Activated CD4-positive, alpha-beta T cell treated with anti-CD3 and anti-CD28 coated beads, Interleukin-2, amount 10 ng/mL, durations not matched to agents 7 days and 5 days (primary cell): ENCODE data around the gene HAL. TPM values are rescaled to one million over a fixed set of nuclear protein-coding genes. Genes with fewer than 3 reads are reported as not detected.

ENCODE experiments used
- CTCF ChIA-PET: fragments of 350-600 bp; sonication (Branson Sonifier 250); formaldehyde crosslinking; loops from one replicate; lab custom pipeline; 2021; ENCODE audit warnings: antibody characterized with exemption; lab: Charles Lee
- POLR2A ChIA-PET: fragments of 350-600 bp; sonication (Branson Sonifier 250); formaldehyde crosslinking; loops from one replicate; lab custom pipeline; 2021; ENCODE audit warnings: antibody characterized with exemption; lab: Charles Lee
- DNase-seq: peaks from one replicate; pipeline ENCODE4 v3.0.0-alpha.2; 2020
- H3K27ac Mint-ChIP-seq: one replicate; pipeline ENCODE4 v1.8.0; 2021; ENCODE audit warnings: mild to moderate bottlenecking, moderate library complexity, mixed read lengths
- H3K27me3 Mint-ChIP-seq: one replicate; pipeline ENCODE4 v1.8.0; 2021; ENCODE audit warnings: mixed read lengths
- H3K36me3 Mint-ChIP-seq: one replicate; pipeline ENCODE4 v1.8.0; 2021; ENCODE audit warnings: low read depth, mixed read lengths
- H3K4me1 Mint-ChIP-seq: one replicate; pipeline ENCODE4 v1.8.0; 2021; ENCODE audit warnings: mixed read lengths
- H3K4me3 Mint-ChIP-seq: one replicate; pipeline ENCODE4 v1.8.0; 2021; ENCODE audit warnings: mild to moderate bottlenecking, moderate library complexity, mixed read lengths
- H3K9me3 Mint-ChIP-seq: one replicate; pipeline ENCODE4 v1.8.0; 2021; ENCODE audit warnings: mixed read lengths
- total RNA-seq, 2 experiments: library from RNA; stranded (reverse); gene quantifications; one replicate each; pipeline ENCODE4 v1.2.3, GENCODE V29; 2021

The HAL gene
- total RNA-seq, 2 experiments from 2014 or later, result 0.44 to 0.69 TPM

- peaks cover 25% of the 10 kb centered on the region for H3K4me1 Mint-ChIP-seq
- CTCF ChIA-PET, result interaction anchor here (1.3 kb wide), 1 partner anchor 21 kb away, joined by 5 read pairs; no protein-coding TSS in a partner anchor
- H3K36me3 Mint-ChIP-seq, result peaks cover 5% of the 10 kb centered on the region
- no peak overlapping the region for H3K4me3 Mint-ChIP-seq
- POLR2A ChIA-PET, result no interaction called here
- H3K9me3 Mint-ChIP-seq, result no peaks in the 10 kb centered on the region
- H3K27me3 Mint-ChIP-seq, result no peaks in the 10 kb centered on the region
- H3K27ac Mint-ChIP-seq, result no peak overlapping the region
- no peak for DNase-seq
Observed at GRCh38 chr12:96033549-96034389, 37.6 kb upstream of the HAL start.

GRCh38 chr12:96029826-96030225 is 33.7 kb upstream of the HAL start:
- no peak overlapping the region for H3K27ac Mint-ChIP-seq

GRCh38 chr12:96028538-96028937 is 32.4 kb upstream of the HAL start:
- Mint-ChIP-seq H3K27me3 (no peaks in the 10 kb centered on the region), H3K4me3 (no peak overlapping the region), H3K4me1 (peaks cover 26% of the 10 kb centered on the region), H3K9me3 (no peaks in the 10 kb centered on the region), H3K27ac (no peak overlapping the region), H3K36me3 (peaks cover 18% of the 10 kb centered on the region)
- DNase-seq, result no peak
- ChIA-PET POLR2A (no interaction called here), CTCF (no interaction called here)

More at GRCh38 chr12:96029826-96030225, 33.7 kb upstream of the HAL start:
- Mint-ChIP-seq H3K4me3 (no peak overlapping the region), H3K27me3 (no peaks in the 10 kb centered on the region), H3K4me1 (peaks cover 30% of the 10 kb centered on the region), H3K36me3 (peaks cover 18% of the 10 kb centered on the region), H3K9me3 (no peaks in the 10 kb centered on the region)
- POLR2A ChIA-PET, result no interaction called here
- no peak for DNase-seq
- CTCF ChIA-PET, result no interaction called here

GRCh38 chr12:96026331-96026730 is 30.2 kb upstream of the HAL start:
- Mint-ChIP-seq H3K4me1 (peaks cover 20% of the 10 kb centered on the region), H3K9me3 (no peaks in the 10 kb centered on the region), H3K27ac (no peak overlapping the region), H3K36me3 (peaks cover 23% of the 10 kb centered on the region), H3K27me3 (no peaks in the 10 kb centered on the region), H3K4me3 (no peak overlapping the region)
- DNase-seq, result no peak
- ChIA-PET CTCF (no interaction called here), POLR2A (no interaction called here)

DNA sequence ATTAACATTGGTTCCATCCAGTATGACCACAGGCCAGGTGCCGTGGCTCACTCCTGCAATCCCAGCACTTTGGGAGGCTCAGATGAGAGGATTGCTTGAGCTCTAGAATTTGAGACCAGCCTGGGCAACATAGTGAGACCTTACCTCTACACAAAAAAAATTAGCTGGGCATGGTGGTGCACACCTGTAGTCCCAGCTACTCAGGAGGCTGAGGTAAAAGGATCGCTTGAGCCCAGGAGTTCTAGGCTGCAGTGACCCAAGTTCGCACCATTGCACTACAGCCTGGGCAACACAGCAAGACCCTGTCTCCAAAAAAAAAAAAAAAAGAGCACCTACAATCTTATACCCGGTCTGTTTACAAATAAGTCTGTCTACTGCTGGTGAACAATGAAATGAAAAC is 29.4 kb upstream of the HAL start:
- ChIA-PET CTCF (no interaction called here), POLR2A (no interaction called here)
- H3K9me3 Mint-ChIP-seq, result no peaks in the 10 kb centered on the region
- H3K4me1 Mint-ChIP-seq, result peaks cover 18% of the 10 kb centered on the region
- no peak for DNase-seq
- no peak overlapping the region for H3K4me3 Mint-ChIP-seq
- peaks cover 24% of the 10 kb centered on the region for H3K36me3 Mint-ChIP-seq
- H3K27ac Mint-ChIP-seq, result no peak overlapping the region
- no peaks in the 10 kb centered on the region for H3K27me3 Mint-ChIP-seq

DNA sequence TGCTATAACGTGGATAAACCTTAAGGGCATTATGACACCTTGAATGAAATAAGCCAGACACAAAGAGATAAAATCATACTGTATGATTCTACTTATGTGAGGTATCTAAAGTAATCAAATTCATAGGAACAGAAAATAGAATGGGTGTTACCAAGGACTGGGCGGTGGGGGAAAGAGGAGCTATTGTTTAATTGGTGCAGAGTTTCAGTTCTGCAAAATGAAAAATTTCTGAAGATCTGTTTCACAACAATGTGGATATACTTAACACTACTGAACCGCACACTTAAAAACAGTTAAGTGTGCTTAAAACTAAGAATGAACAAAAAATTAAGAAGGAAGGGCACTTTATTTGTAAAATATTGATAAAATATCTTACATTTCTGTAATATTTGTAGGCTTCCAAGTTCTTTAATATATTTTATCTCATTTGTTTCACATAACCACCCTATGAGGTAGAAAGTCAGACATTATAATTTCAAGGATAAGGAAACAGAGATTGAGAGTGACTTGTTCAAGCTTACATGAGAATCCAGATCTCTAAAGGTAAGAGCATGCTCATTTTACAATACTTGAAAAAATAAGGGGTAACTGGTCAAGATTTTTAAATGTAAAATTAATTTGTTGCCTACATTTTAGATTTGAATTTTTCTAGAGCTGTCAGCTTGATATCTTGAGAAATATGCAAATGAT is 24.3 kb upstream of the HAL start:
- H3K36me3 Mint-ChIP-seq, result peaks cover 21% of the 10 kb centered on the region
- POLR2A ChIA-PET, result no interaction called here
- no peak overlapping the region for H3K27ac Mint-ChIP-seq
- no peaks in the 10 kb centered on the region for H3K27me3 Mint-ChIP-seq
- no peaks in the 10 kb centered on the region for H3K9me3 Mint-ChIP-seq
- no peak for DNase-seq
- CTCF ChIA-PET, result no interaction called here
- H3K4me3 Mint-ChIP-seq, result no peak overlapping the region
- peaks cover 3% of the 10 kb centered on the region for H3K4me1 Mint-ChIP-seq

GRCh38 chr12:96015672-96016071 is 19.5 kb upstream of the HAL start:
- H3K4me1 Mint-ChIP-seq, result no peaks in the 10 kb centered on the region
- no peak overlapping the region for H3K4me3 Mint-ChIP-seq
- peaks cover 26% of the 10 kb centered on the region for H3K36me3 Mint-ChIP-seq
- ChIA-PET CTCF (no interaction called here), POLR2A (interaction anchor here (0.9 kb wide), 1 partner anchor 21 kb away, joined by 9 read pairs; no protein-coding TSS in a partner anchor)
- no peak for DNase-seq
- no peaks in the 10 kb centered on the region for H3K9me3 Mint-ChIP-seq
- H3K27ac Mint-ChIP-seq, result no peak overlapping the region
- H3K27me3 Mint-ChIP-seq, result no peaks in the 10 kb centered on the region

GRCh38 chr12:96014943-96015599 is 18.9 kb upstream of the HAL start:
- no peak for DNase-seq
- POLR2A ChIA-PET, result no interaction called here
- Mint-ChIP-seq H3K4me1 (no peaks in the 10 kb centered on the region), H3K27me3 (no peaks in the 10 kb centered on the region), H3K27ac (no peak overlapping the region), H3K4me3 (no peak overlapping the region), H3K9me3 (no peaks in the 10 kb centered on the region), H3K36me3 (peaks cover 29% of the 10 kb centered on the region)
- CTCF ChIA-PET, result interaction anchor here (1.7 kb wide), 1 partner anchor 17 kb away, joined by 4 read pairs; no protein-coding TSS in a partner anchor

- ChIA-PET CTCF (interaction anchor here (1.3 kb wide), 1 partner anchor 18 kb away, joined by 4 read pairs; no protein-coding TSS in a partner anchor), POLR2A (no interaction called here)
- Mint-ChIP-seq H3K27ac (no peak overlapping the region), H3K4me3 (no peak overlapping the region), H3K36me3 (peaks cover 33% of the 10 kb centered on the region), H3K9me3 (no peaks in the 10 kb centered on the region), H3K4me1 (no peaks in the 10 kb centered on the region), H3K27me3 (no peaks in the 10 kb centered on the region)
- DNase-seq, result no peak
Observed at GRCh38 chr12:96007729-96008128, 11.6 kb upstream of the HAL start.

DNA sequence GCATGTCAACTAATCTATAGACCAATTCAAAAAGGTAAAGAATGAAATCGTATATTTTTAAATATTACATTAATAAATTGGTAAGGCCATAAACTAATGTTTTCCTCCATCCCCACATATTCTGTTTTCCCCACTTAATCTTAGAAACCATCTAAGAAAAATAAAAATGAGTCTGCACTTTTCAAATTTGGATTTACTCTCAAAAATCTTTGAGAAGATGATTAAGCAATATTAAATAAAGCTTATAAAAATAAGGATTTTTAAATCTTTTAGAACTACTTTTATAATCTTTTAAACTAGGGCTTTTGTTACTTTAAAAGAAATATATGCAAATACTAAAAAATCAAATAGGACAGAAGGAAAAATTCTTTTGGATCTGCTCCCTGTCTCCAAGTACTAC is 10.6 kb upstream of the HAL start:
- DNase-seq, result no peak
- Mint-ChIP-seq H3K27me3 (no peaks in the 10 kb centered on the region), H3K9me3 (no peaks in the 10 kb centered on the region), H3K4me1 (no peaks in the 10 kb centered on the region), H3K27ac (no peak overlapping the region), H3K36me3 (peaks cover 28% of the 10 kb centered on the region), H3K4me3 (no peak overlapping the region)
- POLR2A ChIA-PET, result no interaction called here
- CTCF ChIA-PET, result interaction anchor here (1.2 kb wide), 1 partner anchor 47 kb away, joined by 3 read pairs; no protein-coding TSS in a partner anchor

GRCh38 chr12:96000858-96001257 is 4.7 kb upstream of the HAL start:
- Mint-ChIP-seq H3K36me3 (peaks cover 13% of the 10 kb centered on the region), H3K4me1 (peaks cover 11% of the 10 kb centered on the region), H3K27ac (no peak overlapping the region), H3K9me3 (no peaks in the 10 kb centered on the region), H3K4me3 (no peak overlapping the region), H3K27me3 (no peaks in the 10 kb centered on the region)
- ChIA-PET POLR2A (no interaction called here), CTCF (interaction anchor here (0.9 to 1.5 kb wide), 2 partner anchors 38 to 57 kb away, joined by 3 to 4 read pairs; partner anchors contain the start of gene AMDHD1)
- DNase-seq, result no peak

GRCh38 chr12:95999484-95999883 is 3.3 kb upstream of the HAL start:
- ChIA-PET CTCF (interaction anchor here (0.7 to 2.2 kb wide), 11 partner anchors 9 to 209 kb away, joined by 3 to 15 read pairs (median 4); partner anchors contain the start of gene AMDHD1), POLR2A (no interaction called here)
- peaks cover 11% of the 10 kb centered on the region for H3K4me1 Mint-ChIP-seq
- peaks cover 3% of the 10 kb centered on the region for H3K36me3 Mint-ChIP-seq
- no peak overlapping the region for H3K4me3 Mint-ChIP-seq
- H3K27me3 Mint-ChIP-seq, result no peaks in the 10 kb centered on the region
- no peak for DNase-seq
- H3K27ac Mint-ChIP-seq, result no peak overlapping the region
- no peaks in the 10 kb centered on the region for H3K9me3 Mint-ChIP-seq
